ENCODE results near the gene NCOA7.
A peak's percentile ranks its signal among the peaks of the same experiment; 100 is the strongest.

Gene NCOA7

DNA sequence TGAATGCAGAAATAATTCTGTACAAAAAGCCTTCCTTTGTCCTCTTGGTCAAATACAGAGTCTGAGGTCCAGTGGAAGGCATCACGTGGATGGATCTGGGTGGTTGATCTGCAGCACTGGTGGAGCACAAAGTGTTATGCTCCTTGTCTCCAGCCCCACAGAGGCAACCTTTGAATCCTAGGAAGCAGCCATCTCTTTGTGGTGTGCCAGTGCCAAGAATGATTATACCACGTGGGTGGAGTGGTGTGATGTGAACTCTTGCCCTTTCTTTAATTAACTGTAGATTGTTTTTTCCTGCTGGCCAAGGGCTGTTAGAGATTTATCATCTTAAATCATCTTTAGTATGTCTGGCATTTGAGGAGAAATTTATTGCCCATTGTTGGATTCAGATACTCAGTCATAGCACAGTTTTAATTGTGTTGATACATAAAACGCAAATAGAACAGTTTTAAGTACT is 31.1 kb downstream of the NCOA7 start:
- no peak for TF ChIP-seq CTCF (conservative IDR thresholded peaks at IDR 0.05; ENCODE audit: low read depth, low read length)
- no peak overlapping the region for H3K4me3 ChIP-seq (ENCODE audit: low read length)

DNA sequence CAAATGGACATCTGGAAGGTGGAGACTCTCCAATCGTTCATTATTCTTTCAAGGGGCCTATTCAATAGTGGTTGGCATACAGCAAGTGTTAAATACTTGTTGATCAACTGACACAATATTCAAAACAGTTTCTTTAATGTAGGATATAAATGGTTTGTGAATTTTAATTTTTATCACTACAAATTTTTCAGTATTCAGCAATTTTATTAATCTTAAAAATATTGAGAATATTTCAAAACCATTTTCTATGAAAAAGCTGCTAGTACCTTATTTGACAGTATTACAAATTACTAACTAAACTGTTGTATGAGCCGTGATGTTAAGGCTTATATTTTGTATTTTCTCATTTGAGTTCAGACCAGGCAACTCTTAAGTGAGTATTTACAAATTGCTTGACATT is 32.4 kb downstream of the NCOA7 start:
- TF ChIP-seq CTCF (conservative IDR thresholded peaks at IDR 0.05; ENCODE audit: low read depth, low read length): no peak
- no peak overlapping the region for H3K4me3 ChIP-seq (ENCODE audit: low read length)
- no peak for DNase-seq (ENCODE audit: low read depth)

More for the DNA sequence above, 31.1 kb downstream of the NCOA7 start:
- DNase-seq (ENCODE audit: low read depth): peak; percentile 87

- TF ChIP-seq CTCF (conservative IDR thresholded peaks at IDR 0.05; ENCODE audit: low read depth, low read length): no peak
- DNase-seq (ENCODE audit: low read depth): no peak
- H3K4me3 ChIP-seq (ENCODE audit: low read length): no peak overlapping the region
Measured at GRCh38 chr6:125824946-125825771, 34.4 kb downstream of the NCOA7 start.

- H3K4me3 ChIP-seq (ENCODE audit: low read length): no peak overlapping the region
- no peak for TF ChIP-seq CTCF (conservative IDR thresholded peaks at IDR 0.05; ENCODE audit: low read depth, low read length)
Measured at GRCh38 chr6:125826695-125827463, 36.1 kb downstream of the NCOA7 start.

GRCh38 chr6:125827788-125828320 is 37.1 kb downstream of the NCOA7 start:
- no peak overlapping the region for H3K4me3 ChIP-seq (ENCODE audit: low read length)
- no peak for TF ChIP-seq CTCF (conservative IDR thresholded peaks at IDR 0.05; ENCODE audit: low read depth, low read length)
- no peak for DNase-seq (ENCODE audit: low read depth)

More at GRCh38 chr6:125826695-125827463, 36.1 kb downstream of the NCOA7 start:
- DNase-seq (ENCODE audit: low read depth): no peak

- TF ChIP-seq CTCF (conservative IDR thresholded peaks at IDR 0.05; ENCODE audit: low read depth, low read length): no peak
Measured at GRCh38 chr6:125828476-125829039, 37.8 kb downstream of the NCOA7 start.

More at GRCh38 chr6:125828476-125829039, 37.8 kb downstream of the NCOA7 start:
- no peak for DNase-seq (ENCODE audit: low read depth)
- no peak overlapping the region for H3K4me3 ChIP-seq (ENCODE audit: low read length)

Measured in retinal pigment epithelial cell (primary cell).